GM21619 (cell line): ENCODE results near the gene FRAT2.
A peak's percentile ranks its signal among the peaks of the same experiment; 100 is the strongest.

ENCODE experiments used
- ATAC-seq: cut with Tn5 transposase; IDR thresholded peaks from one replicate; pipeline ENCODE4 v1.9.1; 2021; ENCODE audit not compliant: unreplicated experiment

FRAT2 gene

GRCh38 chr10:97327348-97328294 lies 6.9 kb downstream of the FRAT2 start:
- no peak for ATAC-seq

- ATAC-seq, result no peak
These were observed 8.8 kb downstream of the FRAT2 start for GRCh38 chr10:97325754-97326153.

- ATAC-seq, result no peak
These were observed 11.0 kb downstream of the FRAT2 start for GRCh38 chr10:97323501-97323900.

GRCh38 chr10:97321804-97322190 lies 12.7 kb downstream of the FRAT2 start:
- no peak for ATAC-seq

GRCh38 chr10:97321032-97321803 lies 13.3 kb downstream of the FRAT2 start:
- ATAC-seq, result no peak

GRCh38 chr10:97320480-97321031 lies 14.0 kb downstream of the FRAT2 start:
- ATAC-seq, result no peak

GRCh38 chr10:97319671-97320479 lies 14.7 kb downstream of the FRAT2 start:
- ATAC-seq, result peak; percentile 35

GRCh38 chr10:97318772-97319651 lies 15.5 kb downstream of the FRAT2 start, which contains the start of gene FRAT1:
Gene FRAT1, plus strand, starts transcription at chr10:97319271. Its CDS starts 183 bp downstream, at chr10:97319454.
- peak; percentile 80 for ATAC-seq

- no peak for ATAC-seq
These were observed 19.9 kb downstream of the FRAT2 start for GRCh38 chr10:97314671-97315070.

GRCh38 chr10:97312897-97313296 lies 21.6 kb downstream of the FRAT2 start:
- no peak for ATAC-seq

- ATAC-seq, result no peak
These were observed 23.4 kb downstream of the FRAT2 start for GRCh38 chr10:97311111-97311626.

GRCh38 chr10:97307866-97308780 lies 26.4 kb downstream of the FRAT2 start:
- ATAC-seq, result no peak

- ATAC-seq, result no peak
These were observed 27.1 kb downstream of the FRAT2 start for GRCh38 chr10:97307441-97307840.

- ATAC-seq, result no peak
These were observed 32.3 kb downstream of the FRAT2 start for GRCh38 chr10:97302088-97302791.

GRCh38 chr10:97300980-97301379 lies 33.5 kb downstream of the FRAT2 start:
- no peak for ATAC-seq

GRCh38 chr10:97298223-97298571 lies 36.3 kb downstream of the FRAT2 start:
- no peak for ATAC-seq

- no peak for ATAC-seq
These were observed 36.8 kb downstream of the FRAT2 start for GRCh38 chr10:97297556-97298222.

GRCh38 chr10:97292862-97293198 lies 41.7 kb downstream of the FRAT2 start:
- ATAC-seq, result no peak
